ENCODE results near the gene ZFP69.
"Not testable (repeated sequence)": the region's sequence is repeated elsewhere in the genome, so short reads cannot be mapped to it uniquely, and the experiment has no call there.

ZFP69 gene

DNA sequence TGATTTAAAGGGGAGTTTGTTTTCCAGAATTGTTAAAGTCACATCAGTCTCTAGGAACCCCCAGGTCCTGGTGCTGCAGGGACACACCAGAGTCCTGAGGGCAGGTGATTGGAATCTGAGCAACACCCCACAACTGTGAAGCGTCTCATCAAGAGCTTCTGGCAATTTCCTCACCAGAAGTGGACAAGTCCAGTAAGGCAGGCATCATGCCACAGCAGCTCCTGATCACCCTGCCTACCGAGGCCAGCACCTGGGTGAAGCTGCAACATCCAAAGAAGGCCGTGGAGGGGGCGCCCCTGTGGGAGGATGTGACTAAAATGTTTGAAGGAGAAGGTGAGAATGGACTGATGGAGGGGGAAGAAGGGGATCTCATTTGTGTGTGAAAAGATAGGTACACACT is 2.1 kb downstream of the ZFP69 start:
- Histone ChIP-seq H3K36me3 (ENCODE audit: control insufficient read depth, insufficient read depth, low read length) (peaks cover 2% of the 10 kb centered on the region; the same call in 1 of the 2 replicates), H3K4me3 (replicated peaks; ENCODE audit: low read depth, low read length) (no peak overlapping the region), H3K27me3 (replicated peaks; ENCODE audit: control insufficient read depth, insufficient read depth, low read length) (no peaks in the 10 kb centered on the region)
- DNase-seq (ENCODE audit: extremely low read depth, insufficient read length): no peak
- TF ChIP-seq CTCF (IDR thresholded peaks at IDR 0.05; ENCODE audit: insufficient read depth, low read length, poor library complexity, severe bottlenecking): no peak

DNA sequence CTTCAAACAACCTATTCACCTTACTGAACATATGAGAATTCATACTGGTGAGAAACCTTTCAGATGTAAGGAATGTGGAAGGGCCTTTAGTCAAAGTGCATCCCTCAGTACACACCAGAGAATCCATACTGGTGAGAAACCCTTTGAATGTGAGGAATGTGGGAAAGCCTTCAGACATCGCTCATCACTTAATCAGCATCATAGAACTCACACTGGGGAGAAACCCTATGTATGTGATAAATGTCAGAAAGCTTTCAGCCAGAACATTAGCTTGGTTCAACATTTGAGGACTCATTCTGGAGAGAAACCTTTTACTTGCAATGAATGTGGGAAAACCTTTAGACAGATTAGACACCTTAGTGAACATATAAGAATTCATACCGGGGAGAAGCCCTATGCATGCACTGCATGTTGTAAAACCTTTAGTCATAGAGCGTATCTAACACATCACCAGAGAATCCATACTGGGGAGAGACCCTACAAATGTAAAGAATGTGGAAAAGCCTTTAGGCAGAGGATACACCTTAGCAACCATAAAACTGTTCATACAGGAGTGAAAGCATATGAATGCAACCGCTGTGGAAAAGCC is 18.3 kb downstream of the ZFP69 start:
- Histone ChIP-seq H3K27me3 (replicated peaks; ENCODE audit: control insufficient read depth, insufficient read depth, low read length) (no peaks in the 10 kb centered on the region), H3K36me3 (ENCODE audit: control insufficient read depth, insufficient read depth, low read length) (peaks cover 2% of the 10 kb centered on the region), H3K4me3 (replicated peaks; ENCODE audit: low read depth, low read length) (no peak overlapping the region)
- no peak for TF ChIP-seq CTCF (IDR thresholded peaks at IDR 0.05; ENCODE audit: insufficient read depth, low read length, poor library complexity, severe bottlenecking)
- no peak for DNase-seq (ENCODE audit: extremely low read depth, insufficient read length)

DNA sequence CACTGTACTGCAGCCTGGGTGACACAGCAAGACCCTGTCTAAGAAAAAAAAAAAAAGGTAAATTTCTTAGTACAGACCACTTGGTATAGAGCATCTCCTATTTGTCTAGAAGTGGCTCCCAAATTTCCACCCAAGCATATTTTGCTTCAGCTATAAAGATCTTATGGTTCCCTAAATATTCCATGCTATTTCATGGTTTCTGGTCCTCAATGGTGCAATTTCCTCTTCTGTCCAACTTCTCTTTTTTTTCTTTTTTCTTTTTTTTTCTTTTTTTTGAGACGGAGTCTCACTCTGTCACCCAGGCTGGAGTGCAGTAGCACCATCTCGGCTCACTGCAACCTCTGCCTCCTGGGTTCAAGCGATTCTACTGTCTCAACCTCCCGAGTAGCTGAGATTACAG is 25.6 kb downstream of the ZFP69 start:
- H3K36me3 ChIP-seq (ENCODE audit: control insufficient read depth, insufficient read depth, low read length); DNase-seq (ENCODE audit: extremely low read depth, insufficient read length); H3K27me3 ChIP-seq (replicated peaks; ENCODE audit: control insufficient read depth, insufficient read depth, low read length); H3K4me3 ChIP-seq (replicated peaks; ENCODE audit: low read depth, low read length): not testable (repeated sequence)

DNA sequence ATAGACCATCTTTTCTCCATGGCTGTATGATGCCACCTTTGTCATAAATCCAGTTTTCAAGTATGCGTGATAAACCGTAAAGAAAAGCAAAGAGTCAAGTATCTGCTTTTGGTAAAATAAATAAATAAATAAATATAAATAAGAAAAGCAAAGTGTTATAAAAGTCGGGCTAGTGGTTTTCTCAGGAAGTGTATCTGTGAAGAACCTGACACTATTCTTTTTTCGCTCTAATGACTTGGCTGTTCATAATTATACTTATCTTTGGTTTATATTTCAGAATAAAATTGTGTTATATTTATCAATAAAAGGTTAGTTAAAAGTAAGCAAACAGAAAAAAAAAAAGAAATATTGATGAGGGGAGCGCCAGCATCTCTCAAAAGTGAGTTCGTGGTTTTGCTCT is 30.9 kb downstream of the ZFP69 start:
- no peak for TF ChIP-seq CTCF (IDR thresholded peaks at IDR 0.05; ENCODE audit: insufficient read depth, low read length, poor library complexity, severe bottlenecking)
- Histone ChIP-seq H3K4me3 (replicated peaks; ENCODE audit: low read depth, low read length) (peak overlapping the region; percentile 65), H3K27me3 (replicated peaks; ENCODE audit: control insufficient read depth, insufficient read depth, low read length) (no peaks in the 10 kb centered on the region), H3K36me3 (ENCODE audit: control insufficient read depth, insufficient read depth, low read length) (no peaks in the 10 kb centered on the region)
- no peak for DNase-seq (ENCODE audit: extremely low read depth, insufficient read length)

DNA sequence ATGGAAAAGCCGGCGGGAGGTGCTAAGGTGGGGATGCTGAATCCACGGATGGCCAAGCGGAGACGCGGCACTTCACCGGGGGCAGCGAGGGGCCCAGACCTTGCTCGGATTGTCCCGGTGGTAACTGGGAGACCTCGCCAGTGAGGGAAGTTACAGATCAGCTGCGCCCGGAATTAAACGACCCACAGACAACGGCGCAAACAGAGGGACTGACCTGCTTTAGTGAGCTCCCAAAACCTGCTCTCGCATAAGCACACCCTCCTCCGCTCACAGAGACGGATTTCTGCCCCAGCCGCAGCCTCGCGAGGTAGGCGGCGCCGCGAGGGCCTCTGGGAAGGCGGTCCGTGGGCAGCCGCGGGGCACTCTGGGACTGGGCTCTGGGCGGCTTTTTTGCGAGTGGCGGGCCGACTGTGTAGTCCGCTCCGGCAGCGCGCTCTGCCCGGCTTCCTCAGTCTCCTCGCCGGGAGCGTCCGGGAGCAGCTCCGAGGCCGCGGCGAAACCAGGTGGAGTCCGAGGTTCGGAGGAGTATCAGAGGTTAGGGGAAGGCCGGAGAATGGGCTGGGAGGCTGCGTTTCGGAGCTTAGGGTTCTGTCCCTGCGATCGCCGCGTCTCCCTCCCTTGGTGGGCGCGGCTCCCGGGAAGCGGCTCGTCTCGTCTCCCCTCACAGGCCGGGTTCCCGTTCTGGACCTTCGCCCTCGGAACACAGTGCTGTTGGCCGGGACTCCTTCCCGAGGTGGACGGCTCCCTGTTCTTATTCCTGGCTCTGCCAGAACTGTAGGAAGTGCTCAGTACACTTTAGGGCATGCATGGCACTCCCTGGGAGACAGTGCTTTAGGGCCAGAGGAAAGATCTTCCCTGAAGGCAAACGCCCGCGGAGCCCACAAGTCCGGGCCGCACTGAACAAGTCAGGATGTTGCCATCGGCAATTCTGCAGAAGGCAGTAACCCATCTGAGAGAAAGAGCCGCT is 31.6 kb downstream of the ZFP69 start, which contains the start of gene EXO5:
EXO5 (plus strand) TSS at position 393 of the 967 bp plus-strand sequence. CDS start 5,778 bp downstream, outside the sequence.
- Histone ChIP-seq H3K4me3 (replicated peaks; ENCODE audit: low read depth, low read length) (peak within 1 kb of the TSS; percentile 65), H3K36me3 (ENCODE audit: control insufficient read depth, insufficient read depth, low read length) (no peaks in the 10 kb centered on the region), H3K27me3 (replicated peaks; ENCODE audit: control insufficient read depth, insufficient read depth, low read length) (no peaks in the 10 kb centered on the region)
- DNase-seq (ENCODE audit: extremely low read depth, insufficient read length): peak; percentile 89
- no peak for TF ChIP-seq CTCF (IDR thresholded peaks at IDR 0.05; ENCODE audit: insufficient read depth, low read length, poor library complexity, severe bottlenecking)

DNA sequence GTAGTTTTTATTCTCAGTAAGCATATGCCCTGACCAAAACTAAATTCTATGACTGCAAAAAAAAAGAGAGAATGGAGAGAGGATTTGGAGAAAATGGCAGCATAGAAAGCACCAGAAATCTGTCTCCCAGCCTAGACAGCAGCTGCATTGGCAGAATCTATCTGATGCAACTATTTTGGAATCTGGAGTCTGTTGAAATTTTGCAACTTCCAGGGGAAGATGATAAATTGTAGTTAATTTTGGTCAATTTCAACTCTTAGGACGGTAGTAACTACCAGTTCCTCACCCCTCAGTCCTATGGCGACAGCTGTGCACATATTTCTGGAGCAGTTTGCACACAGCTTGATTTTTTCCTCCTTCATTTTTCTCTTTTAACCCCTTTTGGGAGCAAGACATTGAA is 42.4 kb downstream of the ZFP69 start:
- Histone ChIP-seq H3K36me3 (ENCODE audit: control insufficient read depth, insufficient read depth, low read length) (no peaks in the 10 kb centered on the region), H3K27me3 (replicated peaks; ENCODE audit: control insufficient read depth, insufficient read depth, low read length) (no peaks in the 10 kb centered on the region), H3K4me3 (replicated peaks; ENCODE audit: low read depth, low read length) (no peak overlapping the region)
- DNase-seq (ENCODE audit: extremely low read depth, insufficient read length): no peak
- TF ChIP-seq CTCF (IDR thresholded peaks at IDR 0.05; ENCODE audit: insufficient read depth, low read length, poor library complexity, severe bottlenecking): no peak

All from GM06990 (cell line).